ENCODE data around the gene SLC2A9. TPM values are rescaled to one million over a fixed set of nuclear protein-coding genes. Genes with fewer than 3 reads are reported as not detected.

Gene SLC2A9
- total RNA-seq, 1 experiment from 2014 or later = 0.27 TPM

DNA sequence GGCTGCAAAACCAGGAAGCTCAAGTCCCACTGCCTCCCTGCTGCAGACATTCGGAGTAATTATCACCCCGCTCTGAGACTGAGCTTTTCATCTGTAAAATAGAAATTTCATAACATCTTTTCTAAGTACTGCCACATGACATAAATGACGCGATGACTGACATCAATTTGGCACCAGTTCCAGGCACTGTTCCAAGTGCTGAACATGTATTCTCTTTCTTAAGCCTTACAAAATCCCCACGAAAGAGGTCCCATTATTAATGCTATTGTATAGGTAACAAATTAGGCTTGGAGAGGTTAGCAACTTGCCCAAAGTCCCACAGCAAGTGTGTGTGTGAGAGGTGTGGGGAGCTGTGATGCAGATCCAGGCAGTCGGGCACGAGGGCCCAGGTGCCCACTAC is 56.4 kb downstream of the SLC2A9 start:
- no peak for DNase-seq (ENCODE audit: low read depth)

DNA sequence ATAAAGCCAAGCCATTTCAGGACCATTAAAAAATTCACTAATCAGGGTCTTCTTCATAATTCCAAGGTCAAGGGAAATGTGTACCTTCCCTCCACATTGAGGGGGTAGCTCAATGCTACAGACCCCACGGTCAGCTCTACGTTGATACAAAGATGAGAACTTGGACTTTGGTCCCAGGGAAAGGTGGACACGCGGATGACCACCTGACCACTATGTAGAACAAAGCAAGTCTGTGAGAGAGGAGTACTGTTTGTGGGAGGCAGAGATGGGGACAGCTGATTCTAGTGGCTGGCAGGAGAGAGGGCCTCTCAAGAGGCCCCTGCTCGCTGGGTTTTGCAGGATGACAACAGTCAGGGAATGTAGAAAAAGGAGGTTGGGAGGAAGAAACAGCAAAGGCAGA is 58.0 kb downstream of the SLC2A9 start:
- no peak for DNase-seq (ENCODE audit: low read depth)

DNA sequence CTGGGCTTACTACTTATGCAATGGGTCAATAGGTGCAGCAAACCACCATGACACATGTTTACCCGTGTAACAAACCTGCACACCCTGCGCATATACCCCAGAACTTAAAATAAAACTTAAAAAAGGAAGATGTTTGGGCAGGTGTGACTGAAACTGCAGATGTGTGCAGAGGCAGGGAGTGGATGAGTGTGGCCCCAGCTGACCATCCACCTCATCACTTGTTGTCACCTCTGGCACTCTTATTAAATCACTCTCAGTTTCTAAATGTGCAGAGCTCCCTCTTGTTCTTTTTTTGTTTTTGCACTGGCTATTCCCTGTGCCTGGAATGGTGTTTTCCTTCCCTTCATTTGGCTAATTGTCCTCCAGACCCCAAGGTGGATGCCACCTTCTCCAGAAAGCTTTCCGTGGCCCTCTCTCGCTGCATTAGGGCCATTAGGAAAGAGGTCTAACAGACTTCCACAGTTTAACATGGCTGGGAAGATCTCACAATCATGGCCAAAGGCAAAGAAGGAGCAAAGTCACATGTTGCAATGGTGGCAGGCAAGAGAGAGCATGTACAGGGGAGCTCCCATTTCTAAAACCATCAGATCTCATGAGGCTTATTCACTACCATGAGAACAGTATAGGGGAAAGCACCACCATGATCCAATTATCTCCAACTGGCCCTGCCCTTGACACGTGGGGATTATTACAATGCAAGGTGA is 58.5 kb downstream of the SLC2A9 start:
- no peak for DNase-seq (ENCODE audit: low read depth)

DNA sequence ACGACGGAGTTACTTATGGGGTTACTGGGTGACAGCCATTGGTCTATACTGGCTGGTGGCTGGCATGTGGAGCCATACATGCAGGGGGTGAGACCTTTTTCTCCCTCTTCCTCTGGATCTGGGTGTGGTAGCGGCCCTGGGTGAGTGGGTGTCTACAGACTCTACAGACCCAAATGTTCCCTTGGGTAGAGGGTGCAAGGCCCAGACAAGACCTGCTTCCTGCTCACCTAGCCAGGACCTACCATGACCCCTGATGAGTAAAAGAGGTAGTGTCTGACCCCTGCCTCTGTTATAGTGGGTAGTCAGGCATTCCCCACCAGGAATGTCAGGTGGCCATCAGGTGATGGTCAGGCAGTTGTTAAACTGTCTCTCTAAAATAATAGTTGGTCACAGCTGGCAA is 66.8 kb downstream of the SLC2A9 start:
- DNase-seq (ENCODE audit: low read depth) = no peak

- DNase-seq (ENCODE audit: low read depth) = no peak
Observed at GRCh38 chr4:9953089-9953488, 68.2 kb downstream of the SLC2A9 start.

DNA sequence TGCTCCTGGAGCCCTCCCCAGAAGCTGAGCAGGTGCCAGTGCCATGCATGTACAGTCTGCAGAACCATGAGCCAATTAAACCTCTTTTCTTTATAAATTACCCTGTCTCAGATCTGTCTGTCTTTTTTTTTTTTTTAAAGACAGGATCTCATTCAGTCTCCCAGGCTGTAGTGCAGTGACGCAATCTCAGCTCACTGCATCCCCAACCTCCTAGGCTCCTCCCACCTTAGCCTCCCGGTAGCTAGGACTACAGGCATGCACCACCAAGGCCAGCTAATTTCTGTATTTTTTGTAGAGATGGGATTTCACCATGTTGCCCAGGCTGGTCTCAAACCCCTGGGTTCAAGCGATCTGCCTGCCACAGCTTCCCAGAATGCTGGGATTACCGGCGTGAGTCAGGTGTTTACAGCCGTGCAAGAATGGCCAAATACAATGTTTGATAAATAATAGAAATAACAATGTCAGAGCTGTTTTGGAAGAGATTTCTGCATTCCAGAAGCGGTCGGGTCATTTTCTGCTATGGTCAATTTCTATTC is 68.8 kb downstream of the SLC2A9 start:
- peak; percentile 11 for DNase-seq (ENCODE audit: low read depth)

DNA sequence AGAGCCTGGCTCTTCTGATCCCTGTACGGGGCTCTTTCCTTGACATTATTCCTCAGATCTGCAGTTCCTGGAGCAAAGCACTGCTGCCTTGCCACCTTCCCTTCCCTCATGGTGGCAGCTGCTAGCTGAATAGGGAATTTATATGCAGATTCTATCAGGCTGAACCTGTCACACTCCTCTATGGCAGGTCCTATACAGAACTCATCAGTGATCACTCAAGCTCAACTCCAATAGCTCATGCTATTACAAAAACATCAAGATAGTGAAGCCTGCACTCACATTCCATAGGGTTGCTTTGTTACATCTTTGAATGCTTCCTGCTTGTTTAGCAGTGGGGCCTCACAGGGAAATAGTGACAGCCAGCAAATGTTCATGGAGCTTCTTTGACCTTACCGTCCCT is 71.7 kb downstream of the SLC2A9 start:
- no peak for DNase-seq (ENCODE audit: low read depth)

GRCh38 chr4:9947168-9948062 is 73.9 kb downstream of the SLC2A9 start:
- no peak for DNase-seq (ENCODE audit: low read depth)

DNA sequence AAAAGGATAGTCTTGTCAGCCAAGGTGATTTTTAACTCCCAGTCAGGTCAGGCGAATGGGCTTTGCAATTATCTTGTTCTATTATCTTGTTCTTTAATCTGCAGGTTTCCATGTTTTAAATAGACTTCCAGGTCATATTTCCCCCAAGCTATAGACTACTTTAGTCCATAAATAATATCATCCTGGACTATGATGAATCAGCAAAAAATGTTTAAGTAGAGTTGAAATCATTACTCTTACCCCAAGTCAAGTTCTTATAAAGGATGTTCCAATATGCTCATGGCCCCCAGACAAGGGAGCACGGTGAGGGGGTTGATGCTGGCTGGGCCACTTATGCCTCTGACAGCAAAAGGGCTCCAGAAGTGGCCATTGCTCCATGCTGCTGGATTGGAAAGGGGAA is 75.1 kb downstream of the SLC2A9 start:
- no peak for DNase-seq (ENCODE audit: low read depth)

GRCh38 chr4:9944431-9945425 is 76.6 kb downstream of the SLC2A9 start:
- peak; percentile 55 for DNase-seq (ENCODE audit: low read depth)

DNA sequence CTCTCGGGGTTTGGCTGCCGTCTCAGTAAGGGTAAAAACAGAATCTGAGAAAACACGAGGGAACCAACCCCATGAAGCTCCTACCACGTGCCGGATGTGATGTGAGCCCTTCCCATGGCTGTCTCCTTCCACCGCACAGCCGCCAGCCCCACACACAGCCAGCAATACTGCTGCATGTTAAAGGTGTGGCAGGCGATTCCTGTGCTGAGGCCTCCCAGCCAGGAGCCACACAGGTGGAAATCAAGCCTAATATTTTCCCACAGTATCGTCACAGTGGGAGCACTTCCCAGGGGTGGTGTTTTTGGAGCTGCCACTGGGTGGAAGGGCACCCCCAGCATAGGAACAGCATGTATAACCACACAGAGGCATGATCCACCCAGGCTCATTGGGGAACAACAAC is 77.5 kb downstream of the SLC2A9 start:
- no peak for DNase-seq (ENCODE audit: low read depth)

GRCh38 chr4:9942921-9943600 is 78.2 kb downstream of the SLC2A9 start:
- DNase-seq (ENCODE audit: low read depth) = no peak

DNA sequence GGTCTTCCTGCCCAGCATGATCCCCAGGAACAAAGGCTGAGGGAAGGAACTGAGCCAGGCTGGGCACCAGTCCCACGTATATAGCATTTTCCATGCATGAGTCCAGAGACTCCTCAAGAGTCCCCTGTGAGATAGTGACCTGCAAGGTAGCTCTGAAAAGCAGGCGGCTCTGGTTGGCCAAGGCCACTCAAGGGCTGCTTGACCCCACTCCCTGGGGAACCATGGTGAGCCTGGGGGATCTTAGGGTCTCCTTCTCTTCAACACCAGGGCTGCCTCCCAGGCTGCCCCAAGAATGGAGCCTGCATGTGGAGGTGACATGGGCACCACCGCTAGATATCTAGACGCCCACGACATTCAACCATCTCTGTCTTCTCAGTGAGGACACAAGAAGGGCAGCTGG is 79.2 kb downstream of the SLC2A9 start:
- no peak for DNase-seq (ENCODE audit: low read depth)

- DNase-seq (ENCODE audit: low read depth) = no peak
Observed at GRCh38 chr4:9940041-9940440, 81.3 kb downstream of the SLC2A9 start.

GRCh38 chr4:9938933-9939332 is 82.4 kb downstream of the SLC2A9 start:
- DNase-seq (ENCODE audit: low read depth) = no peak

DNA sequence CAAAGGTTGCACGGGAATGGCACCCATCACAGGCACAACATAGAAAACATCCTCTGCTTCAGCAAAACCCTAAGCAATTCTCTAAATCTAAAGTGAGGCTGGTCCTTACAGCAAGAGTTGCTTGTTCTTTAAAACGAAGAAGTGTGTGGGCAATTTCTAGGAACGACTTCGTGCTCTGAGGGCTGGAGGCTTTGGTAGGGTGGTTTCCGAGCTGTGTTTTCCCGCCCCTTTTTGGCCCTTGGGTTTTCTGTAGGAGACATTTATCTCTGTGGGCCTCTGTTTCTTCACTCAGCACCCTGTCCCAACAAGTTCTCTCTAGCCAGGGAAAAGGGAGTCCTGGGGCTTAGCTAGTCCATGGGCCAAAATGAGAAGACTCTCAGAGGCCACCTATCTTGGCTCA is 84.2 kb downstream of the SLC2A9 start:
- no peak for DNase-seq (ENCODE audit: low read depth)

GRCh38 chr4:9936129-9936644 is 85.1 kb downstream of the SLC2A9 start:
- DNase-seq (ENCODE audit: low read depth) = no peak

GRCh38 chr4:9933956-9934355 is 87.3 kb downstream of the SLC2A9 start:
- no peak for DNase-seq (ENCODE audit: low read depth)

DNA sequence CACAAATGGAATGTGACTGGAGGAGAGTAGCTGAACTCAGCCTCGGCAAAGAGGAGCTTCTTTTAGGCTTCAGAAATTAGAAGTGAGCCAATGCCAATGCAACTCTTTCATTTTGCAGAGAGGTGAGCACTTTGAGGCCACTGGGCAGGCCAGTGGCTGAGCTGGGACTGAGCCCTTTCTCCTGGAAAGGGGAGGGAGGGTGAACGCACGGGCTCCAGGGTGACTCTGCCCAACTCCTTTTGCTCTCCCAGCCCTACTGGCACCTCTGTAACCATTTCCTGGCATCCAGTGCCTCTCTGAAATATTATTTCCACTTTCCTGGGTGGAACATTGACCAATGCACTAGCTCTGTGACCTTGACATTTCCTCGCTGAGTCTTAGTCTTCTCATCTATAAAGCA is 88.1 kb downstream of the SLC2A9 start:
- no peak for DNase-seq (ENCODE audit: low read depth)

GRCh38 chr4:9932771-9933170 is 88.5 kb downstream of the SLC2A9 start:
- DNase-seq (ENCODE audit: low read depth) = no peak
